Astrocyte (in vitro differentiated cells and primary cell): ENCODE data around the gene RGS5. TPM values are rescaled to one million over a fixed set of nuclear protein-coding genes. Genes with fewer than 3 reads are reported as not detected.
"Not testable (repeated sequence)": the region's sequence is repeated elsewhere in the genome, so short reads cannot be mapped to it uniquely, and the experiment has no call there.

Source experiments
- DNase-seq: peaks from one replicate; pipeline ENCODE4 v3.0.0-alpha.2; 2010; ENCODE audit warnings: low read depth
- FAIRE-seq: peaks from 2 replicates; lab custom pipeline; 2011; peaks lifted over from hg19 to GRCh38; lab: Jason Lieb, UNC
- H2AFZ ChIP-seq: 2 replicates; pipeline ENCODE4 v1.6.0; 2012; ENCODE audit warnings: low read depth, low read length, inconsistent platforms
- H3K27ac ChIP-seq: 2 replicates; pipeline ENCODE4 v1.5.1; 2011; ENCODE audit warnings: low read depth, low read length, inconsistent platforms
- H3K27me3 ChIP-seq: 2 replicates; pipeline ENCODE4 v1.6.0; 2011; ENCODE audit warnings: low read length, inconsistent platforms; ENCODE audit not compliant: insufficient read depth
- H3K36me3 ChIP-seq: 2 replicates; pipeline ENCODE4 v1.5.1; 2011; ENCODE audit warnings: low read length, inconsistent platforms; ENCODE audit not compliant: insufficient read depth
- H3K4me1 ChIP-seq: 2 replicates; pipeline ENCODE4 v1.5.1; 2011; ENCODE audit warnings: low read length, inconsistent platforms; ENCODE audit not compliant: insufficient read depth
- H3K4me2 ChIP-seq: 2 replicates; pipeline ENCODE4 v1.6.0; 2012; ENCODE audit warnings: low read length, inconsistent platforms
- H3K4me3 ChIP-seq: 2 replicates; pipeline ENCODE4 v1.5.1; 2011; ENCODE audit warnings: low read depth, mild to moderate bottlenecking, low read length, inconsistent platforms; ENCODE audit not compliant: insufficient read depth
- H3K79me2 ChIP-seq: 2 replicates; pipeline ENCODE4 v1.6.0; 2012; ENCODE audit warnings: mild to moderate bottlenecking, low read length, inconsistent platforms; ENCODE audit not compliant: insufficient read depth
- H3K9ac ChIP-seq: 2 replicates; pipeline ENCODE4 v1.6.0; 2012; ENCODE audit warnings: mild to moderate bottlenecking, low read length, inconsistent platforms
- H3K9me3 ChIP-seq: 2 replicates; pipeline ENCODE4 v1.5.1; 2012; ENCODE audit warnings: low read depth, mild to moderate bottlenecking, low read length, inconsistent platforms; ENCODE audit not compliant: insufficient read depth
- H4K20me1 ChIP-seq: 2 replicates; pipeline ENCODE4 v1.6.0; 2012; ENCODE audit warnings: low read length, inconsistent platforms; ENCODE audit not compliant: insufficient read depth
- H3K27ac Mint-ChIP-seq: one replicate; pipeline ENCODE4 v1.8.0; 2021; ENCODE audit warnings: mild to moderate bottlenecking, mixed read lengths; ENCODE audit not compliant: unreplicated experiment
- H3K27me3 Mint-ChIP-seq: one replicate; pipeline ENCODE4 v1.8.0; 2021; ENCODE audit warnings: low read depth, mixed read lengths; ENCODE audit not compliant: unreplicated experiment
- H3K36me3 Mint-ChIP-seq: one replicate; pipeline ENCODE4 v1.8.0; 2021; ENCODE audit warnings: low read depth, mixed read lengths; ENCODE audit not compliant: unreplicated experiment
- H3K4me1 Mint-ChIP-seq: one replicate; pipeline ENCODE4 v1.8.0; 2021; ENCODE audit warnings: low read depth, mixed read lengths; ENCODE audit not compliant: unreplicated experiment
- H3K4me3 Mint-ChIP-seq: one replicate; pipeline ENCODE4 v1.8.0; 2021; ENCODE audit warnings: mild to moderate bottlenecking, moderate library complexity, mixed read lengths; ENCODE audit not compliant: unreplicated experiment
- H3K9me3 Mint-ChIP-seq: one replicate; pipeline ENCODE4 v1.8.0; 2021; ENCODE audit warnings: mild to moderate bottlenecking, mixed read lengths; ENCODE audit not compliant: unreplicated experiment
- EZH2 ChIP-seq: IDR thresholded peaks from 2 replicates; pipeline ENCODE4 v1.6.1; 2012; ENCODE audit warnings: mild to moderate bottlenecking, low read length, inconsistent platforms; ENCODE audit not compliant: insufficient read depth
- total RNA-seq: library from RNA; stranded (reverse); gene quantifications from 2 replicates; pipeline ENCODE4 v1.2.1, GENCODE V29; 2021
- TF ChIP-seq, protein P1 (sequence below): IDR thresholded peaks from 2 replicates; pipeline ENCODE4 v1.5.1; 2011; ENCODE audit warnings: low read depth, mild to moderate bottlenecking, inconsistent platforms, low read length, moderate library complexity; ENCODE audit not compliant: insufficient read depth

The RGS5 gene
- total RNA-seq, 1 donor from 2014 or later, result 24.1 TPM

DNA sequence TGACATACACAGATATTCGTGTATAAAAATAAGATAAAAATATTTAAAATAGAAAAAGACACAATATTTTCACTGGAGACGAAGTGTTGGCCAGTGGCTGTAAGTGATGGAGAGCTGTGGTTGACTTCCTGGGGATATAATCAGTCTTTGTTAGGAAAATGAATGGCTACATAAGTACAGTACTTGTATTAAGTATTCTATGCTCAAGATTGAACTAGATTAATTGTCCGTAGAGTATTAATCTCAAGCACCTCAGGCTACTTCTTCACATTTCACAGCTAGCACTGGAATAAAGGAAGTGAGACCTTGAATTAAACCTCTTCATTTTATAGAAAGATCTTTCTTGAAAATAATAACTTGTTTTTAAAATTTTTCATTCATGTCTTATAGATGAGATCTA lies 39.0 kb upstream of the RGS5 start:
- no peak overlapping the region for H3K27ac ChIP-seq

DNA sequence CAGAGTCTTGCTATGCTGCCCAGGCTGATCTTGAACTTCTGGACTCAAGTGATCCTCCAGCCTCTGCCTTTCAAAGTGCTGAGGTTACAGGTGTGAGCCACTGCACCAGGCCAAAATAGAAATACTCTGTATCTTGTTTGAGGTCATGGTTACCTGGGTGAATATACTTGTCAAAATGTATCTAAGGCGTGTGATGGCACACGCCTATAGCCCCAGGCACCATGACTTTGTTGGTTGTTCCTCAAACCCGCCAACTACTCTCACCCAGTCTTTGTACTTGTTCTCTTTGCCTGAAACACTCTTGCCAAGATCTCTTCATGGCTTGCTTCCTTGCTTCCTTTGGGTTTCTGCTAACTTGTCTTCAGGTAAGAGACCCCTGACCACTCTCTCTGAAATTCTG lies 38.0 kb upstream of the RGS5 start:
- Mint-ChIP-seq H3K4me1 (no peaks in the 10 kb centered on the region), H3K27me3 (no peaks in the 10 kb centered on the region), H3K4me3 (no peak overlapping the region), H3K9me3 (no peaks in the 10 kb centered on the region), H3K27ac (no peak overlapping the region), H3K36me3 (no peaks in the 10 kb centered on the region)
- Histone ChIP-seq H3K27ac (no peak overlapping the region), H2AFZ (no peak overlapping the region), H3K36me3 (no peaks in the 10 kb centered on the region), H3K79me2 (no peaks in the 10 kb centered on the region), H3K9me3 (no peaks in the 10 kb centered on the region), H3K27me3 (no peaks in the 10 kb centered on the region), H3K4me2 (no peak overlapping the region), H3K4me3 (no peak overlapping the region), H4K20me1 (no peaks in the 10 kb centered on the region), H3K9ac (no peak overlapping the region), H3K4me1 (no peaks in the 10 kb centered on the region)
- FAIRE-seq (no peak), DNase-seq (no peak)
- no peak for TF ChIP-seq EZH2
- TF ChIP-seq, protein P1, sequence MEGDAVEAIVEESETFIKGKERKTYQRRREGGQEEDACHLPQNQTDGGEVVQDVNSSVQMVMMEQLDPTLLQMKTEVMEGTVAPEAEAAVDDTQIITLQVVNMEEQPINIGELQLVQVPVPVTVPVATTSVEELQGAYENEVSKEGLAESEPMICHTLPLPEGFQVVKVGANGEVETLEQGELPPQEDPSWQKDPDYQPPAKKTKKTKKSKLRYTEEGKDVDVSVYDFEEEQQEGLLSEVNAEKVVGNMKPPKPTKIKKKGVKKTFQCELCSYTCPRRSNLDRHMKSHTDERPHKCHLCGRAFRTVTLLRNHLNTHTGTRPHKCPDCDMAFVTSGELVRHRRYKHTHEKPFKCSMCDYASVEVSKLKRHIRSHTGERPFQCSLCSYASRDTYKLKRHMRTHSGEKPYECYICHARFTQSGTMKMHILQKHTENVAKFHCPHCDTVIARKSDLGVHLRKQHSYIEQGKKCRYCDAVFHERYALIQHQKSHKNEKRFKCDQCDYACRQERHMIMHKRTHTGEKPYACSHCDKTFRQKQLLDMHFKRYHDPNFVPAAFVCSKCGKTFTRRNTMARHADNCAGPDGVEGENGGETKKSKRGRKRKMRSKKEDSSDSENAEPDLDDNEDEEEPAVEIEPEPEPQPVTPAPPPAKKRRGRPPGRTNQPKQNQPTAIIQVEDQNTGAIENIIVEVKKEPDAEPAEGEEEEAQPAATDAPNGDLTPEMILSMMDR, result no peak

More for the DNA sequence above, 39.0 kb upstream of the RGS5 start:
- no peak overlapping the region for H3K4me3 Mint-ChIP-seq
- H4K20me1 ChIP-seq, result no peaks in the 10 kb centered on the region
- H3K27me3 ChIP-seq, result no peaks in the 10 kb centered on the region
- H3K4me1 ChIP-seq, result no peaks in the 10 kb centered on the region
- no peaks in the 10 kb centered on the region for H3K9me3 ChIP-seq
- H3K4me3 ChIP-seq, result no peak overlapping the region
- H3K4me2 ChIP-seq, result no peak overlapping the region
- H3K79me2 ChIP-seq, result no peaks in the 10 kb centered on the region
- no peaks in the 10 kb centered on the region for H3K36me3 ChIP-seq
- no peaks in the 10 kb centered on the region for H3K27me3 Mint-ChIP-seq
- H3K9ac ChIP-seq, result no peak overlapping the region
- H2AFZ ChIP-seq, result no peak overlapping the region
- no peaks in the 10 kb centered on the region for H3K36me3 Mint-ChIP-seq
- H3K27ac Mint-ChIP-seq, result no peak overlapping the region
- TF ChIP-seq, protein P1, result no peak
- no peak for TF ChIP-seq EZH2
- H3K9me3 Mint-ChIP-seq, result no peaks in the 10 kb centered on the region
- FAIRE-seq (no peak), DNase-seq (no peak)
- no peaks in the 10 kb centered on the region for H3K4me1 Mint-ChIP-seq

DNA sequence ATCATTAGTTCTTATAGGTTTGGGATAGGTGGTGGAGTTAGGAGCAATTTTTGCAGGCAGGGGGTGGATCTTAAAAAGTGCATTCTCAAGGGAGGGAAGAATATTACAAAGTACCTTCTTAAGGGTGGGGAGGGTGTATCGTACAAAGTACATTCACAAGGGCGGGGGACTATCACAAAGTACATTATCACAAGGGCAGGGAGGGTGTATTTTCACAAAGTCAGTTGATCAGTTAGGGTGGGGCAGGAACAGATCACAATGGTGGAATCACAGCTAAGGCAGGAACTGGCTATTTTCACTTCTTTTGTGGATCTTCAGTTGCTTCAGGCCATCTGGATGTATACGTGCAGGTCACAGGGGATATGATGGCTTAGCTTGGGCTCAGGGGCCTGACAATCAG lies 30.9 kb upstream of the RGS5 start:
- not testable (repeated sequence) for H3K9me3 ChIP-seq, H3K9me3 Mint-ChIP-seq, H3K4me3 Mint-ChIP-seq, H3K36me3 Mint-ChIP-seq, H3K27me3 Mint-ChIP-seq, H3K79me2 ChIP-seq, H3K4me3 ChIP-seq, H4K20me1 ChIP-seq, H3K4me1 ChIP-seq, DNase-seq, H2AFZ ChIP-seq, H3K4me2 ChIP-seq, H3K36me3 ChIP-seq, H3K9ac ChIP-seq, H3K27ac ChIP-seq, H3K27me3 ChIP-seq, H3K27ac Mint-ChIP-seq, FAIRE-seq
- peaks cover 13% of the 10 kb centered on the region for H3K4me1 Mint-ChIP-seq
